DND-41 (cell line): ENCODE results near the gene TFF2.

Source experiments
- ATAC-seq: fragments of 200-7000 bp; cut with Tn5 transposase; 3 replicates; pipeline ENCODE4 v1.9.1; 2021; ENCODE audit warnings: low read depth; ENCODE audit not compliant: insufficient read depth
- DNase-seq: peaks from one replicate; pipeline ENCODE4 v3.0.0-alpha.2; 2020
- H2AFZ ChIP-seq: 2 replicates; pipeline ENCODE4 v1.6.0; 2012; ENCODE audit warnings: low read depth, low read length
- H3K27ac ChIP-seq: 2 replicates; pipeline ENCODE4 v1.5.1; 2012; ENCODE audit warnings: low read length, inconsistent platforms
- H3K27me3 ChIP-seq: fragments of 200-600 bp; sonication (generic); 2 replicates; pipeline ENCODE4 v1.6.0; 2012; ENCODE audit warnings: low read length, mild to moderate bottlenecking, inconsistent platforms; ENCODE audit not compliant: insufficient read depth, poor library complexity
- H3K36me3 ChIP-seq: 2 replicates; pipeline ENCODE4 v1.5.1; 2012; ENCODE audit warnings: low read length, inconsistent platforms; ENCODE audit not compliant: insufficient read depth
- H3K4me1 ChIP-seq: 2 replicates; pipeline ENCODE4 v1.5.1; 2012; ENCODE audit warnings: mild to moderate bottlenecking, low read length; ENCODE audit not compliant: insufficient read depth
- H3K4me2 ChIP-seq: 2 replicates; pipeline ENCODE4 v1.6.0; 2012; ENCODE audit warnings: mild to moderate bottlenecking, moderate library complexity, low read length, inconsistent platforms; ENCODE audit not compliant: insufficient read depth
- H3K4me3 ChIP-seq, 2 experiments: fragments of 200-600 bp in 1 of 2; shearing (Covaris generic) in 1 of 2; 2 replicates each; pipeline ENCODE4 v1.5.1; 2012 to 2016; ENCODE audit warnings: inconsistent platforms in 2 of 2, low read length in 2 of 2, mild to moderate bottlenecking in 2 of 2, low read depth in 1 of 2, moderate library complexity in 1 of 2
- H3K79me2 ChIP-seq: 2 replicates; pipeline ENCODE4 v1.6.0; 2012; ENCODE audit warnings: low read length, inconsistent platforms; ENCODE audit not compliant: insufficient read depth
- H3K9ac ChIP-seq: 2 replicates; pipeline ENCODE4 v1.6.0; 2012; ENCODE audit warnings: low read depth, mild to moderate bottlenecking, inconsistent platforms, low read length, moderate library complexity
- H3K9me3 ChIP-seq: 2 replicates; pipeline ENCODE4 v1.5.1; 2012; ENCODE audit warnings: low read length, moderate library complexity, mild to moderate bottlenecking, inconsistent platforms; ENCODE audit not compliant: insufficient read depth, severe bottlenecking
- H4K20me1 ChIP-seq: 2 replicates; pipeline ENCODE4 v1.6.0; 2012; ENCODE audit warnings: low read length; ENCODE audit not compliant: insufficient read depth
- EZH2 ChIP-seq: IDR thresholded peaks from 3 replicates; pipeline ENCODE4 v1.6.1; 2012; ENCODE audit warnings: borderline replicate concordance, low read depth, mild to moderate bottlenecking, moderate library complexity, low read length, inconsistent platforms; ENCODE audit not compliant: severe bottlenecking
- TF ChIP-seq, protein P1 (sequence below): IDR thresholded peaks from 2 replicates; pipeline ENCODE4 v1.5.1; 2012; ENCODE audit warnings: borderline replicate concordance, low read length, moderate library complexity, mild to moderate bottlenecking; ENCODE audit not compliant: poor library complexity, severe bottlenecking; ENCODE audit errors: extremely low read depth

TFF2 gene

DNA sequence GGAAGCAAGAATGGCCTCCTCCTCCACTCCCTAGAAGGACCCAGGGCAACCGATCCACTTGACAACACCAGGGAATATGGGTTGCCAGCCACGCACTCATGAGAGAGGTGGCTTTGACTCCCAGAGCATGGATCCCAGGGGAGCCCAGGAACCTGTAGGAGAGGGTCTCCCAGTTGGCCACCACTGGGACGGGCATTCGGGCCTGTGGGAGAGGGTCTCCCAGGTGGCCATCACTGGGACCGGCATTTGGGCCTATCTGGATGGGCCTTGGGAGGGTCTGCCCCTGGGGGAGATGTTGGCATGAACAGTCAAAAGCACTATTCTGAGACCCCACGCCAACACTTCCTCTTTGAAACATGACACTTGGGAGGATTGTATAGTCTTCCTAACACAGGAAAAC, 15.0 kb upstream of the TFF2 start:
- DNase-seq, result no peak
- ATAC-seq, result no peak
- Histone ChIP-seq H3K79me2 (no peaks in the 10 kb centered on the region), H2AFZ (no peak overlapping the region), H3K4me3 (no peak overlapping the region), H3K4me2 (no peak overlapping the region), H3K36me3 (no peaks in the 10 kb centered on the region), H3K9me3 (no peaks in the 10 kb centered on the region), H3K27ac (no peak overlapping the region), H3K27me3 (no peaks in the 10 kb centered on the region), H4K20me1 (no peaks in the 10 kb centered on the region), H3K4me1 (no peaks in the 10 kb centered on the region), H3K9ac (no peak overlapping the region)
- no peak for TF ChIP-seq EZH2
- TF ChIP-seq, protein P1, sequence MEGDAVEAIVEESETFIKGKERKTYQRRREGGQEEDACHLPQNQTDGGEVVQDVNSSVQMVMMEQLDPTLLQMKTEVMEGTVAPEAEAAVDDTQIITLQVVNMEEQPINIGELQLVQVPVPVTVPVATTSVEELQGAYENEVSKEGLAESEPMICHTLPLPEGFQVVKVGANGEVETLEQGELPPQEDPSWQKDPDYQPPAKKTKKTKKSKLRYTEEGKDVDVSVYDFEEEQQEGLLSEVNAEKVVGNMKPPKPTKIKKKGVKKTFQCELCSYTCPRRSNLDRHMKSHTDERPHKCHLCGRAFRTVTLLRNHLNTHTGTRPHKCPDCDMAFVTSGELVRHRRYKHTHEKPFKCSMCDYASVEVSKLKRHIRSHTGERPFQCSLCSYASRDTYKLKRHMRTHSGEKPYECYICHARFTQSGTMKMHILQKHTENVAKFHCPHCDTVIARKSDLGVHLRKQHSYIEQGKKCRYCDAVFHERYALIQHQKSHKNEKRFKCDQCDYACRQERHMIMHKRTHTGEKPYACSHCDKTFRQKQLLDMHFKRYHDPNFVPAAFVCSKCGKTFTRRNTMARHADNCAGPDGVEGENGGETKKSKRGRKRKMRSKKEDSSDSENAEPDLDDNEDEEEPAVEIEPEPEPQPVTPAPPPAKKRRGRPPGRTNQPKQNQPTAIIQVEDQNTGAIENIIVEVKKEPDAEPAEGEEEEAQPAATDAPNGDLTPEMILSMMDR, result no peak

DNA sequence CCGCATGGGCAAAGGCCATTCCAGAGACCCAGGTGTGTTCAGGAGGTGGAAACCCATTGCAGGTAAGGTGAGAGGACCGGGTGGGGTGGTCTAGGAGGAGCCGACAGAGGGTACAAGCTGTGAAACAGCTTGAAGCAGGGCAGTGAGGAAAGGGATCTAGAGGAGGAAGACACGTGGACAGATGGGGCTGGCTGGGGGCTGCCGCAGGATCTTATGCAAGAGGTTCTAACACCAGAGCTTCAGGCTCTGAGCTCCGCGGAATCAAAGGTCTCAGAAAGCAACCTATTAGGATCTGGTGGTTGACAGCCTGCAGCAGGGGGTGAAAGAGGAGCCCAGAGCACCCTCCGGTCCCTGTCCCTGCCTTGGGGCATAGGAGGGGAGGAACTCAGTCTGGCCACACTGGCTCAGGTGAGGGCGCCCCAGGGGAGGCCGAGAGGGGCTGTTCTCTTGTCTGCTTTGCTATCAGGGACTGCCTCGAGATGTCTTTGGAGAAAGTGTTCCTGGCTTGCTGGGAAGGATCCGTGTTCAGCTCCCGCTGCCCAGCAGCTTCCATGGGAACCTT, 13.6 kb upstream of the TFF2 start:
- H3K9ac ChIP-seq, result no peak overlapping the region
- H3K9me3 ChIP-seq, result no peaks in the 10 kb centered on the region
- H3K27ac ChIP-seq, result no peak overlapping the region
- H3K79me2 ChIP-seq, result no peaks in the 10 kb centered on the region
- ATAC-seq (no peak), DNase-seq (no peak)
- no peak for TF ChIP-seq EZH2
- TF ChIP-seq, protein P1, result no peak
- no peaks in the 10 kb centered on the region for H3K36me3 ChIP-seq
- H3K4me2 ChIP-seq, result no peak overlapping the region
- no peaks in the 10 kb centered on the region for H3K27me3 ChIP-seq
- H3K4me1 ChIP-seq, result no peaks in the 10 kb centered on the region
- H2AFZ ChIP-seq, result no peak overlapping the region
- no peak overlapping the region for H3K4me3 ChIP-seq
- H4K20me1 ChIP-seq, result no peaks in the 10 kb centered on the region

DNA sequence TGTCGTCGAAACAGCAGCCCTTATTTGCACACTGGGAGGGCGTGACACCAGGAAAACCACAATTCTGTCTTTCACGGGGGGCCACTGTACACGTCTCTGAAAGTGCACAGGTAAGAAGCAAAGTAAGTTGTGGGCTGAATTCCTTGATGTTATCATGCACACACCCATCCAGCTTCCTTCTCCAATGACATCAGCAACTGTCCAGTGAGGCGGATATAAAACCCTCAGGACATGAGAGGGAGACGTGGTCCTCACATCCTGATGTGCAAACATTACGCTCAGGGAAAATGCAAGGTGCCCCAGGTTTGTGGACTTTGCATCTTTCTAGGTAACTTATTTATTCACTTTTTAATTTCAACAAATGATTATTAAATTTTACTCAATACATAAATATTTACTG, 12.5 kb upstream of the TFF2 start:
- H4K20me1 ChIP-seq, result no peaks in the 10 kb centered on the region
- no peak overlapping the region for H3K4me2 ChIP-seq
- DNase-seq (no peak), ATAC-seq (no peak)
- H3K27me3 ChIP-seq, result no peaks in the 10 kb centered on the region
- TF ChIP-seq, protein P1, result no peak
- TF ChIP-seq EZH2, result no peak
- H3K4me3 ChIP-seq, result no peak overlapping the region
- no peaks in the 10 kb centered on the region for H3K36me3 ChIP-seq
- no peaks in the 10 kb centered on the region for H3K4me1 ChIP-seq
- no peak overlapping the region for H3K27ac ChIP-seq
- no peak overlapping the region for H2AFZ ChIP-seq
- H3K9ac ChIP-seq, result no peak overlapping the region
- no peaks in the 10 kb centered on the region for H3K79me2 ChIP-seq
- H3K9me3 ChIP-seq, result no peaks in the 10 kb centered on the region

DNA sequence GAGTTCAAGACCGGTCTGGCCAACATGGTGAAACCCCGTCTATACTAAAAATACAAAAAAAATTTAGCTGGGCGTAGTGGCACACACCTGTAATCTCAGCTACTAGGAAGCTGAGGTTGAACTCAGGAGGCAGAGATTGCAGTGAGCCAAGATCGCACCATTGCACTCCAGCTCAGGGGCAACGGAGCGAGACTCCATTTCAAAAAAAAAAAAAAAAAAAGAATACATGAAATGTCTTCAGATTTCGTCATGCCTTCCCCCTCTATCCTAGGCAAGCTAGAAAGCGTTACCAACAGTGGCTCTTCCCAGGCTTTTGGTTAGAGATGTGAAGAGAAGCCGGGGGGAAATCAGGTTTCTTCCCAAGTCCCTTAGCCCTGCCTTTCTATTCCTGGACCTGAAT, 11.9 kb upstream of the TFF2 start:
- ATAC-seq, result no peak
- TF ChIP-seq, protein P1, result no peak
- TF ChIP-seq EZH2, result no peak
- H3K4me3 ChIP-seq, result no peak overlapping the region
- H3K36me3 ChIP-seq, result no peaks in the 10 kb centered on the region
- H4K20me1 ChIP-seq, result no peaks in the 10 kb centered on the region
- no peak overlapping the region for H2AFZ ChIP-seq
- H3K4me1 ChIP-seq, result no peaks in the 10 kb centered on the region
- H3K4me2 ChIP-seq, result no peak overlapping the region
- no peaks in the 10 kb centered on the region for H3K79me2 ChIP-seq
- DNase-seq, result no peak
- no peak overlapping the region for H3K9ac ChIP-seq
- H3K27me3 ChIP-seq, result no peaks in the 10 kb centered on the region
- no peaks in the 10 kb centered on the region for H3K9me3 ChIP-seq
- H3K27ac ChIP-seq, result no peak overlapping the region
